Upper lobe of left lung (tissue), 4 donors: ENCODE measurements around the gene MINDY4B.
"Not testable (repeated sequence)": the region's sequence is repeated elsewhere in the genome, so short reads cannot be mapped to it uniquely, and the experiment has no call there.

Experiments used
- EP300 ChIP-seq, 4 donors: sonication (generic); formaldehyde crosslinking; IDR thresholded peaks; one replicate each; pipeline ENCODE4 v1.5.1; 2017; ENCODE audit warnings: antibody characterized with exemption in 4 of 4, control low read depth in 2 of 4
- POLR2A ChIP-seq, 4 donors: fragments of 450-650 bp; IDR thresholded peaks; one replicate each; pipeline ENCODE4 v1.5.1; 2016 to 2017; ENCODE audit warnings: antibody characterized with exemption in 4 of 4, mild to moderate bottlenecking in 2 of 4
- POLR2AphosphoS5 ChIP-seq, 2 donors: sonication (generic); formaldehyde crosslinking; IDR thresholded peaks; one replicate each; pipeline ENCODE4 v1.5.1; 2017; ENCODE audit warnings: antibody characterized with exemption in 2 of 2
- TF ChIP-seq, protein P1 (sequence below), 6 experiments: fragments of 450-650 bp in 4 of 6; fragments of 200-600 bp in 2 of 6; sonication (generic) in 2 of 6; IDR thresholded peaks; one replicate each; pipeline ENCODE4 v1.5.1; 2016 to 2019; ENCODE audit warnings: antibody characterized with exemption in 6 of 6

DNA sequence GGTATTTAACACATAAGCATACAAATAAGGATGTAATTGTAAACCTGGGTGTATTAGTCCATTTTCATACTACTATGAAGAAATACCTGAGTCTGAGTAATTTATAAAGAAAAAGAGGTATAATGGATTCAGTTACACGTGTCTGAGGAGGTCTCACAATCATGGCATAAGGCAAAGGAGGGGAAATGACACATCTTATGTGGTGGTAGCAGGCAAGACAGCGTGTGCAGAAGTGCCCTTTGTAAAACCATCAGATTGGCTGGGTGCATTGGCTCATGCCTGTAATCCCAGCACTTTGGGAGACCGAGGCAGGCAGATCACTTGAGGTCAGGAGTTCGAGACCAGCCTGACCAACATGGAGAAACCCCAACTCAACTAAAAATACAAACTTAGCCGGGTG is 41.3 kb downstream of the MINDY4B start:
- TF ChIP-seq POLR2AphosphoS5, POLR2A, EP300 (IDR thresholded peaks at IDR 0.05): not testable (repeated sequence)
- TF ChIP-seq, protein P1, sequence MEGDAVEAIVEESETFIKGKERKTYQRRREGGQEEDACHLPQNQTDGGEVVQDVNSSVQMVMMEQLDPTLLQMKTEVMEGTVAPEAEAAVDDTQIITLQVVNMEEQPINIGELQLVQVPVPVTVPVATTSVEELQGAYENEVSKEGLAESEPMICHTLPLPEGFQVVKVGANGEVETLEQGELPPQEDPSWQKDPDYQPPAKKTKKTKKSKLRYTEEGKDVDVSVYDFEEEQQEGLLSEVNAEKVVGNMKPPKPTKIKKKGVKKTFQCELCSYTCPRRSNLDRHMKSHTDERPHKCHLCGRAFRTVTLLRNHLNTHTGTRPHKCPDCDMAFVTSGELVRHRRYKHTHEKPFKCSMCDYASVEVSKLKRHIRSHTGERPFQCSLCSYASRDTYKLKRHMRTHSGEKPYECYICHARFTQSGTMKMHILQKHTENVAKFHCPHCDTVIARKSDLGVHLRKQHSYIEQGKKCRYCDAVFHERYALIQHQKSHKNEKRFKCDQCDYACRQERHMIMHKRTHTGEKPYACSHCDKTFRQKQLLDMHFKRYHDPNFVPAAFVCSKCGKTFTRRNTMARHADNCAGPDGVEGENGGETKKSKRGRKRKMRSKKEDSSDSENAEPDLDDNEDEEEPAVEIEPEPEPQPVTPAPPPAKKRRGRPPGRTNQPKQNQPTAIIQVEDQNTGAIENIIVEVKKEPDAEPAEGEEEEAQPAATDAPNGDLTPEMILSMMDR (IDR thresholded peaks at IDR 0.05), result not testable (repeated sequence)
